GM12878 (cell line): ENCODE measurements around the gene NHSL2.

Experiments used
- MAX ChIP-seq: IDR thresholded peaks from 2 replicates; pipeline ENCODE4 v1.6.1; 2012; ENCODE audit warnings: low read depth, low read length, improper control_type of control experiment
- NFYA ChIP-seq: IDR thresholded peaks from 2 replicates; pipeline ENCODE4 v1.6.1; 2011; ENCODE audit warnings: low read depth, mild to moderate bottlenecking, low read length, improper control_type of control experiment, borderline replicate concordance
- NRF1 ChIP-seq: conservative IDR thresholded peaks from 2 replicates; pipeline ENCODE4 v1.6.1; 2011; ENCODE audit warnings: mild to moderate bottlenecking, low read depth, low read length, improper control_type of control experiment
- POLR2A ChIP-seq: IDR thresholded peaks from 2 replicates; pipeline ENCODE4 v1.6.1; 2011; ENCODE audit warnings: low read depth, mild to moderate bottlenecking, low read length
- RAD51 ChIP-seq: fragments of 450-650 bp; IDR thresholded peaks from 2 replicates; pipeline ENCODE4 v1.6.1; 2016; ENCODE audit warnings: moderate library complexity, mild to moderate bottlenecking, inconsistent platforms
- RUNX3 ChIP-seq: IDR thresholded peaks from 2 replicates; pipeline ENCODE4 v1.6.1; 2012; ENCODE audit warnings: low read length, inconsistent platforms
- SIX5 ChIP-seq: IDR thresholded peaks from 2 replicates; pipeline ENCODE4 v1.6.1; 2011; ENCODE audit warnings: mild to moderate bottlenecking, low read depth, low read length, moderate library complexity; ENCODE audit not compliant: severe bottlenecking
- SP1 ChIP-seq: IDR thresholded peaks from one replicate; pipeline ENCODE4 v1.6.1; 2011; ENCODE audit warnings: low read depth, low read length
- TAF1 ChIP-seq: IDR thresholded peaks from 2 replicates; pipeline ENCODE4 v1.6.1; 2011; ENCODE audit warnings: mild to moderate bottlenecking, low read depth, low read length, borderline replicate concordance
- TBL1XR1 ChIP-seq: IDR thresholded peaks from 2 replicates; pipeline ENCODE4 v1.6.1; 2012; ENCODE audit warnings: low read depth, low read length, improper control_type of control experiment
- ZNF274 ChIP-seq: IDR thresholded peaks from one replicate; pipeline ENCODE4 v1.8.0; 2011; ENCODE audit not compliant: insufficient read length, insufficient read depth
- TF ChIP-seq, protein P1 (sequence below), 3 experiments: IDR thresholded peaks in 2 of 3; conservative IDR thresholded peaks in 1 of 3; 2 replicates each; pipeline ENCODE4 v1.5.1; 2011; ENCODE audit warnings: low read depth in 3 of 3, low read length in 3 of 3, mild to moderate bottlenecking in 3 of 3, control low read depth in 2 of 3, moderate library complexity in 2 of 3, inconsistent platforms in 1 of 3, mixed read lengths in 1 of 3; ENCODE audit not compliant: control insufficient read depth in 2 of 3, insufficient read depth in 1 of 3; ENCODE audit errors: extremely low read depth in 1 of 3
- TF ChIP-seq, protein P2 (sequence below): fragments of 450-650 bp; IDR thresholded peaks from 2 replicates; pipeline ENCODE4 v1.6.1; 2017; ENCODE audit warnings: mild to moderate bottlenecking
- TF ChIP-seq, protein P3 (sequence below): IDR thresholded peaks from 2 replicates; pipeline ENCODE4 v1.6.1; 2011; ENCODE audit warnings: mild to moderate bottlenecking, low read depth, low read length, moderate library complexity; ENCODE audit not compliant: insufficient replicate concordance

GRCh38 chrX:72141372-72142004, 230.8 kb downstream of the NHSL2 start:
- peak; percentile 50 for TF ChIP-seq RUNX3
- no peak for TF ChIP-seq RAD51
- TF ChIP-seq ZNF274, result no peak
- TF ChIP-seq SP1, result no peak
- no peak for TF ChIP-seq TAF1
- TF ChIP-seq, protein P1, sequence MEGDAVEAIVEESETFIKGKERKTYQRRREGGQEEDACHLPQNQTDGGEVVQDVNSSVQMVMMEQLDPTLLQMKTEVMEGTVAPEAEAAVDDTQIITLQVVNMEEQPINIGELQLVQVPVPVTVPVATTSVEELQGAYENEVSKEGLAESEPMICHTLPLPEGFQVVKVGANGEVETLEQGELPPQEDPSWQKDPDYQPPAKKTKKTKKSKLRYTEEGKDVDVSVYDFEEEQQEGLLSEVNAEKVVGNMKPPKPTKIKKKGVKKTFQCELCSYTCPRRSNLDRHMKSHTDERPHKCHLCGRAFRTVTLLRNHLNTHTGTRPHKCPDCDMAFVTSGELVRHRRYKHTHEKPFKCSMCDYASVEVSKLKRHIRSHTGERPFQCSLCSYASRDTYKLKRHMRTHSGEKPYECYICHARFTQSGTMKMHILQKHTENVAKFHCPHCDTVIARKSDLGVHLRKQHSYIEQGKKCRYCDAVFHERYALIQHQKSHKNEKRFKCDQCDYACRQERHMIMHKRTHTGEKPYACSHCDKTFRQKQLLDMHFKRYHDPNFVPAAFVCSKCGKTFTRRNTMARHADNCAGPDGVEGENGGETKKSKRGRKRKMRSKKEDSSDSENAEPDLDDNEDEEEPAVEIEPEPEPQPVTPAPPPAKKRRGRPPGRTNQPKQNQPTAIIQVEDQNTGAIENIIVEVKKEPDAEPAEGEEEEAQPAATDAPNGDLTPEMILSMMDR (IDR thresholded peaks at IDR 0.05 in 2 of 3, conservative IDR thresholded peaks at IDR 0.05 in 1 of 3; ENCODE audit: control insufficient read depth in 2 of 3, extremely low read depth in 1 of 3, insufficient read depth in 1 of 3, low read depth in 3 of 3, low read length in 3 of 3), result no peak
- TF ChIP-seq, protein P2, sequence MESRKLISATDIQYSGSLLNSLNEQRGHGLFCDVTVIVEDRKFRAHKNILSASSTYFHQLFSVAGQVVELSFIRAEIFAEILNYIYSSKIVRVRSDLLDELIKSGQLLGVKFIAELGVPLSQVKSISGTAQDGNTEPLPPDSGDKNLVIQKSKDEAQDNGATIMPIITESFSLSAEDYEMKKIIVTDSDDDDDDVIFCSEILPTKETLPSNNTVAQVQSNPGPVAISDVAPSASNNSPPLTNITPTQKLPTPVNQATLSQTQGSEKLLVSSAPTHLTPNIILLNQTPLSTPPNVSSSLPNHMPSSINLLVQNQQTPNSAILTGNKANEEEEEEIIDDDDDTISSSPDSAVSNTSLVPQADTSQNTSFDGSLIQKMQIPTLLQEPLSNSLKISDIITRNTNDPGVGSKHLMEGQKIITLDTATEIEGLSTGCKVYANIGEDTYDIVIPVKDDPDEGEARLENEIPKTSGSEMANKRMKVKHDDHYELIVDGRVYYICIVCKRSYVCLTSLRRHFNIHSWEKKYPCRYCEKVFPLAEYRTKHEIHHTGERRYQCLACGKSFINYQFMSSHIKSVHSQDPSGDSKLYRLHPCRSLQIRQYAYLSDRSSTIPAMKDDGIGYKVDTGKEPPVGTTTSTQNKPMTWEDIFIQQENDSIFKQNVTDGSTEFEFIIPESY, result no peak
- no peak for TF ChIP-seq POLR2A
- no peak for TF ChIP-seq MAX
- TF ChIP-seq SIX5, result no peak
- TF ChIP-seq, protein P3, sequence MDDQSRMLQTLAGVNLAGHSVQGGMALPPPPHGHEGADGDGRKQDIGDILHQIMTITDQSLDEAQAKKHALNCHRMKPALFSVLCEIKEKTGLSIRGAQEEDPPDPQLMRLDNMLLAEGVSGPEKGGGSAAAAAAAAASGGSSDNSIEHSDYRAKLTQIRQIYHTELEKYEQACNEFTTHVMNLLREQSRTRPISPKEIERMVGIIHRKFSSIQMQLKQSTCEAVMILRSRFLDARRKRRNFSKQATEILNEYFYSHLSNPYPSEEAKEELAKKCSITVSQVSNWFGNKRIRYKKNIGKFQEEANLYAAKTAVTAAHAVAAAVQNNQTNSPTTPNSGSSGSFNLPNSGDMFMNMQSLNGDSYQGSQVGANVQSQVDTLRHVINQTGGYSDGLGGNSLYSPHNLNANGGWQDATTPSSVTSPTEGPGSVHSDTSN, result no peak
- TF ChIP-seq NRF1, result no peak
- TF ChIP-seq TBL1XR1, result no peak
- TF ChIP-seq NFYA, result no peak
